Osteoblast (primary cell): ENCODE data around the gene STX1A. TPM values are rescaled to one million over a fixed set of nuclear protein-coding genes. Genes with fewer than 3 reads are reported as not detected.

Source experiments
- DNase-seq: peaks from one replicate; pipeline ENCODE4 v3.0.0; 2011; ENCODE audit warnings: low spot score, mixed read lengths; ENCODE audit not compliant: insufficient read length; ENCODE audit errors: missing footprints
- H2AFZ ChIP-seq: 2 replicates; pipeline ENCODE4 v1.6.0; 2011; ENCODE audit warnings: mild to moderate bottlenecking, low read length
- H3K27ac ChIP-seq: 2 replicates; pipeline ENCODE4 v1.5.1; 2011; ENCODE audit warnings: mild to moderate bottlenecking, low read depth, low read length, moderate library complexity
- H3K27me3 ChIP-seq: 2 replicates; pipeline ENCODE4 v1.6.0; 2012; ENCODE audit warnings: mild to moderate bottlenecking, control low read depth, inconsistent platforms, low read length, moderate library complexity; ENCODE audit not compliant: insufficient read depth
- H3K36me3 ChIP-seq: 2 replicates; pipeline ENCODE4 v1.5.1; 2011; ENCODE audit warnings: mild to moderate bottlenecking, low read length, control low read depth, moderate library complexity; ENCODE audit not compliant: insufficient read depth
- H3K4me1 ChIP-seq: 2 replicates; pipeline ENCODE4 v1.5.1; 2011; ENCODE audit warnings: mild to moderate bottlenecking, low read length, control low read depth, moderate library complexity; ENCODE audit not compliant: insufficient read depth
- H3K4me2 ChIP-seq: 2 replicates; pipeline ENCODE4 v1.6.0; 2011; ENCODE audit warnings: mild to moderate bottlenecking, low read length; ENCODE audit not compliant: insufficient read depth
- H3K4me3 ChIP-seq: fragments of 200-600 bp; sonication (generic); 3 replicates; pipeline ENCODE4 v1.5.1; 2012; ENCODE audit warnings: mild to moderate bottlenecking, low read length, inconsistent platforms; ENCODE audit not compliant: insufficient read depth
- H3K79me2 ChIP-seq: 2 replicates; pipeline ENCODE4 v1.6.0; 2012; ENCODE audit warnings: mild to moderate bottlenecking, low read length, control low read depth, inconsistent platforms; ENCODE audit not compliant: insufficient read depth
- H3K9me3 ChIP-seq: 2 replicates; pipeline ENCODE4 v1.5.1; 2011; ENCODE audit warnings: low read depth, low read length, control low read depth
- H4K20me1 ChIP-seq: 2 replicates; pipeline ENCODE4 v1.6.0; 2012; ENCODE audit warnings: mild to moderate bottlenecking, low read length, control low read depth; ENCODE audit not compliant: insufficient read depth
- total RNA-seq: library from RNA; depleted of rRNA; stranded (reverse); fragments of >200 nt; gene quantifications from 2 replicates; pipeline ENCODE4 v1.2.3, GENCODE V29; 2012
- TF ChIP-seq, protein P1 (sequence below): IDR thresholded peaks from 2 replicates; pipeline ENCODE4 v1.5.1; 2011; ENCODE audit warnings: mild to moderate bottlenecking, low read depth, low read length, moderate library complexity; ENCODE audit errors: extremely low read depth

Gene STX1A
- total RNA-seq, 1 donor = 17.4 TPM

DNA sequence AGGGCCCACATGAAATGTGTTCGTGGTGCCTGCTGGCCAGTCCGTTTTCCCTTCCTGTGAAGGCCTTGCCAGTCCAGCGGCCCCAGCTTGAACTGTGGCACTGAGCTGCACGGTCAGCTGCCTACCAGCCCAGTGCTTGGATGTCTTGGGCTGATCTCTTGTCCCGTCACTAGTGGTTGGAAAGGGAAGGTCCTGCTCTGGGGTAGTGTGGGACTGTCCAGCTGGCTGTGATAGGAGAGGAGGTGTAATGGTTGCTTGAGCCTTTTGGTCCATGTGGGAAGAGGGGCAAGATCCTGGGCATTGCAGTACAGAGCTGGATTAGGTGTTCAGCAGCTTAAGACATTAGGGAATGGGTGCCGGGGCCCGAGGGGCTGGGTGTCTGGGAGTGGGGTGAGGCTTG lies 21.1 kb downstream of the STX1A start:
- Histone ChIP-seq H3K27me3 (no peaks in the 10 kb centered on the region), H3K4me2 (no peak overlapping the region), H3K9me3 (no peaks in the 10 kb centered on the region), H3K36me3 (peaks cover 81% of the 10 kb centered on the region), H3K4me1 (no peaks in the 10 kb centered on the region), H3K27ac (no peak overlapping the region), H4K20me1 (peaks cover 17% of the 10 kb centered on the region), H2AFZ (no peak overlapping the region), H3K79me2 (peaks cover 3% of the 10 kb centered on the region), H3K4me3 (no peak overlapping the region)
- peak; percentile 46 for DNase-seq
- TF ChIP-seq, protein P1, sequence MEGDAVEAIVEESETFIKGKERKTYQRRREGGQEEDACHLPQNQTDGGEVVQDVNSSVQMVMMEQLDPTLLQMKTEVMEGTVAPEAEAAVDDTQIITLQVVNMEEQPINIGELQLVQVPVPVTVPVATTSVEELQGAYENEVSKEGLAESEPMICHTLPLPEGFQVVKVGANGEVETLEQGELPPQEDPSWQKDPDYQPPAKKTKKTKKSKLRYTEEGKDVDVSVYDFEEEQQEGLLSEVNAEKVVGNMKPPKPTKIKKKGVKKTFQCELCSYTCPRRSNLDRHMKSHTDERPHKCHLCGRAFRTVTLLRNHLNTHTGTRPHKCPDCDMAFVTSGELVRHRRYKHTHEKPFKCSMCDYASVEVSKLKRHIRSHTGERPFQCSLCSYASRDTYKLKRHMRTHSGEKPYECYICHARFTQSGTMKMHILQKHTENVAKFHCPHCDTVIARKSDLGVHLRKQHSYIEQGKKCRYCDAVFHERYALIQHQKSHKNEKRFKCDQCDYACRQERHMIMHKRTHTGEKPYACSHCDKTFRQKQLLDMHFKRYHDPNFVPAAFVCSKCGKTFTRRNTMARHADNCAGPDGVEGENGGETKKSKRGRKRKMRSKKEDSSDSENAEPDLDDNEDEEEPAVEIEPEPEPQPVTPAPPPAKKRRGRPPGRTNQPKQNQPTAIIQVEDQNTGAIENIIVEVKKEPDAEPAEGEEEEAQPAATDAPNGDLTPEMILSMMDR = no peak

DNA sequence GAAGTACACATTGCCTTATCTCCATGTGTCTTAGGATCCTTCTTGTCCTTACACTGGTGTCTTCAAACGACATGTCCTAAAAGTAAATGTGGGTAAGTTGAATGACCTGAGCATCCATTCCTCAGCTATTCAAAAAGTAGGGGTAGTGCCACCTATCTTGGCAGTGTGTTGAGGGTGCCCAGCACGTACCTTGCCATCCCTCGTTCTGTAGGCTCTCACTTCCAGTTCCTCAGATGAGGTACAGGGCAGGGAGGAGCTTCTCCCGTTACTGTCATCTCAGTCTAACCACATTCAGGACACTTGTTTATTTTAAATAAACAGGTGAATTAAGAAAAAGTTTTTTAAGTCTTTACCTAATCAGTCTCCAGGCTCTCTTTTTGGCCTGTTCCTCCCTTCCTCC lies 23.1 kb downstream of the STX1A start:
- peak; percentile 73 for DNase-seq
- Histone ChIP-seq H3K79me2 (no peaks in the 10 kb centered on the region), H3K9me3 (no peaks in the 10 kb centered on the region), H3K4me1 (no peaks in the 10 kb centered on the region), H3K27ac (no peak overlapping the region), H3K4me3 (no peak overlapping the region), H3K27me3 (no peaks in the 10 kb centered on the region), H2AFZ (no peak overlapping the region), H3K4me2 (no peak overlapping the region), H3K36me3 (peaks cover 79% of the 10 kb centered on the region), H4K20me1 (peaks cover 12% of the 10 kb centered on the region)
- TF ChIP-seq, protein P1 = no peak

DNA sequence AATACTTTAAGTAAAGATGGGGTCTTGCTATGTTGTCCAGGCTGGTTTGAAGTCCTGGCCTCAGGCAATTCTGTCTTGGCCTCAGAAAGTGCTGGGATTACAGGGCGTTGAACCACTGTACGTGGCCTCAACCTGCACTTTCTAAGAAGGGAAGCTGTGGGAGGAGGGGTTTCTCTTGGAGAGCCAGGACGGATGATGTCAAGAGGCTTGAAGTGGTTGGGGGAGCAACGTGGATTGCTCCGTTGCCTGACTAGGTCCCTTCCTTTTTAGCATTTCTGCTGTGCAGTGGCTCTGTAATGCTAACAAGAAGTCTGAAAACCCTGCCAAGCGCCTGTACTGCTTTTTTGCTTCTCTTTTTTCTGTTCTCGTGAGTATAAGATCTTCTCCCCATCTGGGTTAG lies 28.8 kb downstream of the STX1A start:
- Histone ChIP-seq H3K4me3 (no peak overlapping the region), H3K36me3 (peaks cover 64% of the 10 kb centered on the region), H3K4me1 (no peaks in the 10 kb centered on the region), H3K4me2 (no peak overlapping the region), H3K9me3 (no peaks in the 10 kb centered on the region), H2AFZ (no peak overlapping the region), H3K27ac (no peak overlapping the region), H3K79me2 (peaks cover 27% of the 10 kb centered on the region), H4K20me1 (peaks cover 10% of the 10 kb centered on the region), H3K27me3 (no peaks in the 10 kb centered on the region)
- DNase-seq = peak; percentile 52
- TF ChIP-seq, protein P1 = no peak

GRCh38 chr7:73688288-73688687 lies 31.2 kb downstream of the STX1A start:
- TF ChIP-seq, protein P1 = no peak
- H2AFZ ChIP-seq = no peak overlapping the region
- H4K20me1 ChIP-seq = peaks cover 10% of the 10 kb centered on the region
- H3K9me3 ChIP-seq = no peaks in the 10 kb centered on the region
- H3K27ac ChIP-seq = no peak overlapping the region
- peaks cover 49% of the 10 kb centered on the region for H3K79me2 ChIP-seq
- DNase-seq = no peak
- no peak overlapping the region for H3K4me2 ChIP-seq
- H3K27me3 ChIP-seq = no peaks in the 10 kb centered on the region
- H3K36me3 ChIP-seq = peaks cover 46% of the 10 kb centered on the region
- no peak overlapping the region for H3K4me3 ChIP-seq
- H3K4me1 ChIP-seq = peaks cover 5% of the 10 kb centered on the region
